Fibroblast of skin of scalp (primary cell): ENCODE measurements around the gene NLGN3. TPM values are rescaled to one million over a fixed set of nuclear protein-coding genes. Genes with fewer than 3 reads are reported as not detected.

ENCODE experiments used
- DNase-seq: peaks from one replicate; pipeline ENCODE4 v3.0.0-alpha.2; 2013
- polyA plus RNA-seq, 2 experiments: library from polyadenylated mRNA; unstranded; fragments of 120-200 nt; gene quantifications; one replicate each; pipeline ENCODE4 v1.2.1, GENCODE V29; 2013; ENCODE audit not compliant: insufficient read length in 2 of 2

Gene NLGN3
- polyA plus RNA-seq (2013, experiment 1 of 2; ENCODE audit: insufficient read length): 0.42 TPM
- 0.54 TPM for polyA plus RNA-seq (2013, experiment 2 of 2; ENCODE audit: insufficient read length)

GRCh38 chrX:71144651-71145050, at the start of gene NLGN3:
TSS of gene NLGN3 (plus strand) at chrX:71144841. CDS start at chrX:71147750, 2,909 bp downstream.
- no peak for DNase-seq

DNA sequence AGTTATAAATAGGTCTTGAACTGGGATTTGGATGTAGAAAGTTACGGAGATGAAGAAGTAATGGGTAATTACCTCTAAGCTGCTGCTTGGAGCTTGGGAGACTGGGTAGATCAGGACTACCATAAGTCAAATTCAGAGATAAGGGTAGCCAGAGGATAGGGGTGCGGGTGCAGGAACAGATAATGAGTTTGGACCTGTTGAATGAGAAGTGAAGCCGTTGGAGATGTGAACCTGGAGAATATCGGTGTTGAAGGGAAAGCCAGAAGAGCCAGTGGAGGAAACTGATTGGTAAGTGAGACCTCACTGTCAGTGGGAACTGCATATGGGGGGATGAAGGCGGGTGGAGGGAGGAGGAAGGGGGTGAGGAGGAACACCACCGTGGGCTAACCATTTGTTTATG, 49.6 kb upstream of the NLGN3 start:
- no peak for DNase-seq

GRCh38 chrX:71095555-71095980, 49.1 kb upstream of the NLGN3 start, which contains the start of gene FOXO4:
TSS of gene FOXO4 (plus strand) at chrX:71095851. CDS start at chrX:71096529, 678 bp downstream.
- peak; percentile 82 for DNase-seq

- DNase-seq: no peak
These were observed 48.5 kb upstream of the NLGN3 start for GRCh38 chrX:71095981-71096759.

DNA sequence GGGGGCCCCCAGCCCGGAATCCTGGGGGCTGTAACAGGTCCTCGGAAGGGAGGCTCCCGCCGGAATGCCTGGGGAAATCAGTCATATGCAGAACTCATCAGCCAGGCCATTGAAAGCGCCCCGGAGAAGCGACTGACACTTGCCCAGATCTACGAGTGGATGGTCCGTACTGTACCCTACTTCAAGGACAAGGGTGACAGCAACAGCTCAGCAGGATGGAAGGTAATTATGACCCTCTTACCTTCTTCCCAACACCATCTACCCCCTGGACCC, 47.9 kb upstream of the NLGN3 start:
- DNase-seq: no peak

GRCh38 chrX:71098302-71098701, 46.3 kb upstream of the NLGN3 start:
- DNase-seq: peak; percentile 35

- DNase-seq: no peak
These were observed 45.6 kb upstream of the NLGN3 start for GRCh38 chrX:71098951-71099506.

- DNase-seq: no peak
These were observed 44.9 kb upstream of the NLGN3 start for GRCh38 chrX:71099736-71100135.

GRCh38 chrX:71100581-71101505, 43.8 kb upstream of the NLGN3 start:
- no peak for DNase-seq

GRCh38 chrX:71102292-71102691, 42.3 kb upstream of the NLGN3 start:
- no peak for DNase-seq

DNA sequence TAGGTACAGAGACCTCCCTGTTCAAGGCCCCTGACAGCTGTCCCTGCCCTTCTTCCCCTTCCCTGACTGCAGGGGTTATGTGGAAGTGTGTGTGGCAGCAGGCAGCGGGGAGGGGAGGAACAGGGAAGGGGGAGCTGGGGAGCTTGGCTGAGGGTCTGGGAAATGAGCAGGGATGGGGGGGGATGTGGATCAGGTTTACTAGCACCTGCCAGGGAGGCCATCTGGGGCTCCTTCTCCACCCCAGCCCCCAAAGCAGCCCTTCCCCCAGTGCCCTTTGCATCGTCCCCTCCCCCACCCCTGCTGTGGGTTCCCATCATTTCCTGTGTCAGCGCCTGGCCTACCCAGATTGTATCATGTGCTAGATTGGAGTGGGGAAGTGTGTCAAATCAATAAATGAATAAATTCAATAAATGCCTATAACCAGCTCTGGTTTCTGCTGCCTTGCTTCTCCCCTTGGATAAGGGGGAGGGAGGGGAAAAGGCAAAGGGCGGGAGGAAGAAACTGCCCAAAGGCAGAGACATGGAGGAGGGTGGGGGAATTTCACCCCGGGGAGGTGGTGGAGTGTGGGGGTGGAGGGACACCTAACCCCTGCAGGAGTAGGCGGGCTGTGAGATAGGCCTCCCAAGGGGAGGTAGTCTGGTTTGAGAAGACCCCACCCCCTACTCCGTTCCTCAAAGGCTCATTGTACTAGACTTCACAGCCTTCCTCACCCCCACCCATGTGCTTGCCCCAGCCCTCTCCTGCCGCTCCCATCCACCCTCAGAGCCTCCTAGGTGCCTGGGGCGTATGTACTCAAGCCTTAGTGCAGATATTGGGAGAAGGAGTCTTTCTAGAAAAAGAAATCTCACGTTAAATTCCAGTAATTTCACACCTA, 41.3 kb upstream of the NLGN3 start:
- no peak for DNase-seq

DNA sequence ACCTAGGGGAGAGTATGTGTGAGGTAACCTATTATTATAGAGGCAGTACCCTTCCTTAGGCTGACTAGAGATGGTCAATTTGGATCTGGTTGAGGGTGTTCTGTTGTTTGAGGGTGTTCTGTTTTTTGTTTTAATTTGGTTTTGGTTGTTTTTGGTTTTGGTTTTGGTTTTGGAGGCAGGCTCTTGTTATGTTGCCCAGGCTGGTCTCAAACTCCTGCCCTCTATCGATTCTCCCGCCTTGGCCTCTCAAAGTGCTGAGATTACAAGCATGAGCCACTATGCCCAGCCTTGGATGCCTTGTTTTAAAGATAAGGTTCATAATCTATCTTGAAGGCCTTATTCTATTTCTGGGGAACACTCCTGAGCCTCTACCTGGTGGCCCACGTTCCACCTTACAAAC, 39.0 kb upstream of the NLGN3 start:
- no peak for DNase-seq

DNA sequence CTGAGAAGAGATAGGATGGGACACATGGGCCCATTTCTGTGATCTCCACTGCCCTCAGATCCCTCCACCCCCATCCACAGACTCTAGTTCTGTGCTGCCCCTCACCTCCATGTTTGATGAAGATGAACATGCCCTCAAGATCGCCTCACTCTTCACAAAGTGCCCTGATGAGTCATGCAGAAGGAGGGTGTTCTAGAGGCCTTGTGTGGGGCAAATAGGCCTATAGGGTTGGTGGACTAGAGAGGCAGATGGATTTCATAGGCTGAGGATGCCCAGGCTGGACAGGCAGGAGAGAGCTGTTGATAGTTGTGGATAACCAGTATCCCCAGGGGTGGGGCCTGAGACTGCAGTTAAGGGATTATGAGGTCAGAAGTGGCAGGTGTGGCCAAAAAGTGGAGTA, 38.2 kb upstream of the NLGN3 start, which contains the start of gene CXorf65:
Gene CXorf65 (minus strand): TSS at position 314 of the 400 bp plus-strand sequence. CDS start 184 bp downstream, at position 130.
- no peak for DNase-seq

DNA sequence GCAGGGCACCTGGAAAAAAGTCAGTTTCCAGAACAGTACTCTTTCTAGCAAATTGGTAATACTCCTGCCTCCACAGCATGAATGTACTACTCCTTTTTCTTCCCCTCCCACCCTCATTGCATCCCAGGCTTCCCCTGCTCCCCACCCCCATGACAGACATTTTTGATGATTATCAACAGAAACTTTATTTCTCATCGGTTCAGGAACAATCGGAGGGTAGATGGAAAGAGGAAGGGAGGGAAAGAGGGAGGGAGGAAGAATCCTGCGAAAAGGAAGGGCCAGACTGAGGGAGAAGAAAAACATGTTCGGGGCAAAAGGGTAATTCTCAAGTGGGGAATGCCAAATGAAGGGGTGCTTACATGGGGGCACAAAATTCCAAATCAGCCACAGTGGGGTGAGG, 37.4 kb upstream of the NLGN3 start:
- DNase-seq: no peak

GRCh38 chrX:71107762-71108360, 36.8 kb upstream of the NLGN3 start:
- no peak for DNase-seq

DNA sequence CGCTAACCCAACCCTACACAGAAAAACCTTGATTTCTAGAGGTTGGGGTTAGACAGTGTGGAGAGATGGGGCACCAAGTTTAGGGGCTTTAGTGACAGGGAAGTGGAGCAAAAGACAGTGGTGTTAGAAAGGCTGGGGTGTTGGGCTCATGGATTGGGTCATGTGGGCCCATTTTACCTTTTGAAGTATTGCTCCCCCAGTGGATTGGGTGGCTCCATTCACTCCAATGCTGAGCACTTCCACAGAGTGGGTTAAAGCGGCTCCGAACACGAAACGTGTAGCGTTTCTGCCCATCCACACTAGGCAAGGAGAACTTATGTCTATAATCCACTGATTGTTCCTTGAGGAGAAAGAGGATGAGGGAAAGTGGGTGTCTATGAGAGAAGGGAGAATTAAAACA, 35.6 kb upstream of the NLGN3 start:
- no peak for DNase-seq

DNA sequence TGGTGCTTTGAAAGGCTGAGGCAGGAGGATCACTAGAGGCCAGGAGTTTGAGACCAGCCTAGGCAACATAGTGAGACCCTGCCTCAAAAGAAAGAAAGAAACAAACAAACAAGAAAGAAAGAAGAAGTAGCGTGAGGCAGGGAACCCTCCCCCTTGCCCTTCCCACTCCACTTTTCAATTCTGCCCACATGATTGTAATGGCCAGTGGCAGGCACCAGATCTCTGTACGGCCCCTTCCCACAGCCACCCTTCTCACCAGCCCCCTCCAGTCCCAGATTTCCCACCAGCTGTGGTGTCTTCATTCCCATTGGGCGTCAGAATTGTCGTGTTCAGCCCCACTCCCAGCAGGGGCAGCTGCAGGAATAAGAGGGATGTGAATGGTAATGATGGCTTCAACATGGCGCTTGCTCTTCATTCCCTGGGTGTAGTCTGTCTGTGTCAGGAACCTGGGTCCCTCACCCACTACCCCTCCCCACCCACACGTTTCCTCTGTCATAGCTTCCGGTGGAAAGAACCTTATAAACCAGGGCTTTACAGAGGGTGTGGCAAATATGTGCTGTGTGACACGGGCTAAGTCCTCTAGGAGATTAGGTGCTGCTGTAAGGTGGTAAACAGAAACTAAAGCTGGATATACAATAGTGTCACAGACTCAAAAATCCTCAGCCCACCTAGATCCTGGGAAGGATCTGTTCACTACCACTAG, 33.3 kb upstream of the NLGN3 start, which contains the start of gene IL2RG:
Gene IL2RG (minus strand): TSS at position 437 of the 703 bp plus-strand sequence. CDS start 38 bp downstream, at position 399.
- no peak for DNase-seq

GRCh38 chrX:71111921-71112431, 32.7 kb upstream of the NLGN3 start:
- no peak for DNase-seq

DNA sequence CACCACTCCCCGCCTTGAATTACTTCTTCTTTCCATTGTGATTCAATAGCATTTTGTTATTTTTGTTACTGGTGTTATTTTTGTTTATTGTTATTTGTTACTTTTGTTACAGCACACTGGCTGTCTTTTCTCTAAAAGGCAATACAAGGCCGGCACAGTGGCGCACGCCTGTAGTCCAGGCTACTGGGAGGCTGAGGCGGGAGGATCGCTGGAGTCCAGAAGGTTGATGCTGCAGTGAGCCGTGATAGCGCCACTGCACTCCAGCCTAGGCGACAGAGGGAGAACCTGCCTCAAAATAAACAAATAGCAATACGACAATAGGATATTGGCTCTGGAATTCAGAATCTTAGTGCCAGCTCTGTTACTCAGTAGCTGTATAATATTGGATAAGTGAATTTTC, 27.3 kb upstream of the NLGN3 start:
- no peak for DNase-seq
